Right lobe of liver (tissue), 6 donors: Measurements from ENCODE around the gene SIRT2. TPM values are rescaled to one million over a fixed set of nuclear protein-coding genes. Genes with fewer than 3 reads are reported as not detected.

Source experiments
- ATAC-seq, 4 donors: fragments of 200-7000 bp; cut with Tn5 transposase; one replicate each; pipeline ENCODE4 v1.9.1; 2020; ENCODE audit warnings: mild to moderate bottlenecking in 4 of 4, moderate library complexity in 4 of 4
- DNase-seq, 3 donors: peaks; one replicate each; pipeline ENCODE4 v3.0.0-alpha.2; 2020
- H3K27ac ChIP-seq, 3 donors: fragments of 200-600 bp; one replicate each; pipeline ENCODE4 v1.8.0; 2022
- H3K27me3 ChIP-seq, 2 donors: fragments of 200-600 bp; one replicate each; pipeline ENCODE4 v1.8.0; 2022
- H3K36me3 ChIP-seq, 4 donors: fragments of 200-600 bp; sonication (generic) in 1 of 4; one replicate each; pipeline versions ENCODE4 v1.5.1 to v1.8.0; 2017 to 2022; ENCODE audit warnings: control low read depth in 1 of 4
- H3K4me1 ChIP-seq, 4 donors: fragments of 200-600 bp; sonication (generic) in 1 of 4; one replicate each; pipeline versions ENCODE4 v1.5.1 to v1.8.0; 2017 to 2022; ENCODE audit warnings: control low read depth in 1 of 4
- H3K4me3 ChIP-seq, 3 donors: fragments of 200-600 bp; one replicate each; pipeline ENCODE4 v1.8.0; 2022
- H3K9me3 ChIP-seq, 4 donors: fragments of 200-600 bp; sonication (generic) in 1 of 4; one replicate each; pipeline versions ENCODE4 v1.5.1 to v1.8.0; 2017 to 2022; ENCODE audit warnings: control low read depth in 1 of 4
- POLR2A ChIP-seq: fragments of 450-650 bp; IDR thresholded peaks from one replicate; pipeline ENCODE4 v1.6.1; 2017; ENCODE audit warnings: antibody characterized with exemption, mild to moderate bottlenecking
- WGBS: methylation state at CpG from one replicate; pipeline ENCODE4 v1.1.6; 2018; ENCODE audit warnings: low coverage, low lambda C conversion rate; ENCODE audit not compliant: insufficient coverage; ENCODE audit errors: missing lambda C conversion rate; 5-methylcytosine and 5-hydroxymethylcytosine counted together
- intact Hi-C, 2 donors: fragments of 100-400 bp; cut with DNase I; formaldehyde crosslinking; loops; one replicate each; pipeline versions ENCODE4 v1.11.2 to v1.14.1; 2022
- long read RNA-seq: library from polyadenylated mRNA; unstranded; transcript quantifications from one replicate; pipeline ENCODE4 v2.0.0, GENCODE V29; 2019
- total RNA-seq, 6 experiments: library from RNA; depleted of rRNA in 2 of 6; stranded (reverse); fragments of >200 nt in 2 of 6; fragmentation: NEBNext Ultra II Directional in 3 of 6; extraction: Animal tissue kit (Norgen Biotek cat#: 25700) in 3 of 6; gene quantifications; one replicate each; pipeline versions ENCODE4 v1.1.0 to v1.2.4, GENCODE V29; 2016 to 2023
- TF ChIP-seq, protein P1 (sequence below), 4 donors: fragments of 200-600 bp in 3 of 4; fragments of 450-650 bp in 1 of 4; IDR thresholded peaks; one replicate each; pipeline versions ENCODE4 v1.5.1 to v1.8.0; 2016 to 2022; ENCODE audit warnings: antibody characterized with exemption in 4 of 4, mild to moderate bottlenecking in 2 of 4
- donor health status: DM: no; HTN: yes; CAD: no.
- donor health status: DM: no; HTN: no; CAD: no.
- donor health status: DM: no; HTN: no; CAD: no.
- donor health status: DM: no; HTN: yes; CAD: no.
- donor health status: DM: no; HTN: yes; CAD: no.

The SIRT2 gene
- total RNA-seq, result 10 to 100 TPM; 28.6 to 62.0 (median 32.5) TPM
- long read RNA-seq, transcript SIRT2-204 (15 exons, 2,062 nt), result major isoform, 7 of 11 reads
- long read RNA-seq, partial matches to known transcripts, result 1 of 11 reads
- long read RNA-seq, other reads (novel, unspliced or antisense), result 1 of 11 reads

DNA sequence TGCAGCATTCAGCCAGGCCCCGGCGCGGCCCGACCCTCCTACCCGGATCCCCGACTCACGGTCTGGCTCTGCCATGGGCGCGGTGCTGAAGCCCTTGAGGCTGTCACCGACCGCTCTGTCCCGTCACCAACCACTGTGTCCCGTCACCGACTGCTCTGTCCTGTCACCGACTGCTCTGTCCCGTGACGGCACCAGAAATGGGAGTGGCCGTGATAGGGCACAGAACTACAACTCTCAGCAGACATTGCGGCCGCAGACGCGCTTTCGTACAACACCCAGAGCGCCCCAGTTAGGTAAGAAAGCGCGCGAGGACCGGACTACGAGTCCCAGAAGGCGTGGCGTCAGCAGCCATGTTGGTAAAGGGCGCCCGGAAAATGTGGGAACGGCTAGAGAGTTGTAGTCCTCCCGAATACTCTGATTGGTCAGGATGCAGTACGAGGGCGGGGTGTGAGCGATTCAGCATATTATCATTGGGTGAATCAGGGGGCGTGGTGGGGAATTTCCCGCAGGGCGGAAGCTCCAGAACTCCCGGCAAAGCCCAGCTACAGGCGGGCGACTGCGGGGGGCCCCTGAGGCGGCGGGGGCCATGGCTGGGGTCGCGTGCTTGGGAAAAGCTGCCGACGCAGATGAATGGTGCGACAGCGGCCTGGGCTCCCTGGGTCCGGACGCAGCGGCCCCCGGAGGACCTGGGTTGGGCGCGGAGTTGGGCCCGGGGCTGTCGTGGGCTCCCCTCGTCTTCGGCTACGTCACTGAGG, at the start of gene SIRT2, which contains the start of gene NFKBIB:
Gene SIRT2 (minus strand): TSS at position 172 of the 755 bp plus-strand sequence. CDS start 97 bp downstream, at position 75.
Gene NFKBIB (plus strand): TSS at position 523 of the 755 bp plus-strand sequence. CDS start 64 bp downstream, at position 587.
- peaks cover 0 to 27% (median 10%) of the 10 kb centered on the region in 4 donors for H3K4me1 ChIP-seq
- intact Hi-C loops, result no loop called here
- ATAC-seq (peak; percentile 91 to 96 (median 93)), DNase-seq (peak; percentile 99 to 100 (median 100))
- H3K27ac ChIP-seq, result peak within 1 kb of the TSS; percentile 86 to 98 (median 90)
- H3K27me3 ChIP-seq, result no peaks in the 10 kb centered on the region
- peak within 1 kb of the TSS; percentile 80 to 91 (median 87) for H3K4me3 ChIP-seq
- TF ChIP-seq POLR2A, result peak; percentile 76
- TF ChIP-seq, protein P1, sequence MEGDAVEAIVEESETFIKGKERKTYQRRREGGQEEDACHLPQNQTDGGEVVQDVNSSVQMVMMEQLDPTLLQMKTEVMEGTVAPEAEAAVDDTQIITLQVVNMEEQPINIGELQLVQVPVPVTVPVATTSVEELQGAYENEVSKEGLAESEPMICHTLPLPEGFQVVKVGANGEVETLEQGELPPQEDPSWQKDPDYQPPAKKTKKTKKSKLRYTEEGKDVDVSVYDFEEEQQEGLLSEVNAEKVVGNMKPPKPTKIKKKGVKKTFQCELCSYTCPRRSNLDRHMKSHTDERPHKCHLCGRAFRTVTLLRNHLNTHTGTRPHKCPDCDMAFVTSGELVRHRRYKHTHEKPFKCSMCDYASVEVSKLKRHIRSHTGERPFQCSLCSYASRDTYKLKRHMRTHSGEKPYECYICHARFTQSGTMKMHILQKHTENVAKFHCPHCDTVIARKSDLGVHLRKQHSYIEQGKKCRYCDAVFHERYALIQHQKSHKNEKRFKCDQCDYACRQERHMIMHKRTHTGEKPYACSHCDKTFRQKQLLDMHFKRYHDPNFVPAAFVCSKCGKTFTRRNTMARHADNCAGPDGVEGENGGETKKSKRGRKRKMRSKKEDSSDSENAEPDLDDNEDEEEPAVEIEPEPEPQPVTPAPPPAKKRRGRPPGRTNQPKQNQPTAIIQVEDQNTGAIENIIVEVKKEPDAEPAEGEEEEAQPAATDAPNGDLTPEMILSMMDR (IDR thresholded peaks at IDR 0.05), result no peak
- no peaks in the 10 kb centered on the region for H3K9me3 ChIP-seq
- H3K36me3 ChIP-seq, result no peaks in the 10 kb centered on the region
- 0% methylated on average over 11 of the region's 64 CpGs for WGBS

GRCh38 chr19:38946229-38947010, 47.0 kb upstream of the SIRT2 start:
- H3K27ac ChIP-seq, result no peak overlapping the region
- DNase-seq (no peak), ATAC-seq (no peak)
- peaks cover 0 to 9% (median 0%) of the 10 kb centered on the region in 4 donors for H3K4me1 ChIP-seq
- no peaks in the 10 kb centered on the region for H3K27me3 ChIP-seq
- peaks cover 0 to 6% (median 2%) of the 10 kb centered on the region in 4 donors for H3K36me3 ChIP-seq
- intact Hi-C loops, result no loop called here
- no peaks in the 10 kb centered on the region for H3K9me3 ChIP-seq
- TF ChIP-seq, protein P1 (IDR thresholded peaks at IDR 0.05), result no peak
- TF ChIP-seq POLR2A, result no peak
- 80% methylated on average over 4 of the region's 11 CpGs for WGBS
- H3K4me3 ChIP-seq, result no peak overlapping the region

DNA sequence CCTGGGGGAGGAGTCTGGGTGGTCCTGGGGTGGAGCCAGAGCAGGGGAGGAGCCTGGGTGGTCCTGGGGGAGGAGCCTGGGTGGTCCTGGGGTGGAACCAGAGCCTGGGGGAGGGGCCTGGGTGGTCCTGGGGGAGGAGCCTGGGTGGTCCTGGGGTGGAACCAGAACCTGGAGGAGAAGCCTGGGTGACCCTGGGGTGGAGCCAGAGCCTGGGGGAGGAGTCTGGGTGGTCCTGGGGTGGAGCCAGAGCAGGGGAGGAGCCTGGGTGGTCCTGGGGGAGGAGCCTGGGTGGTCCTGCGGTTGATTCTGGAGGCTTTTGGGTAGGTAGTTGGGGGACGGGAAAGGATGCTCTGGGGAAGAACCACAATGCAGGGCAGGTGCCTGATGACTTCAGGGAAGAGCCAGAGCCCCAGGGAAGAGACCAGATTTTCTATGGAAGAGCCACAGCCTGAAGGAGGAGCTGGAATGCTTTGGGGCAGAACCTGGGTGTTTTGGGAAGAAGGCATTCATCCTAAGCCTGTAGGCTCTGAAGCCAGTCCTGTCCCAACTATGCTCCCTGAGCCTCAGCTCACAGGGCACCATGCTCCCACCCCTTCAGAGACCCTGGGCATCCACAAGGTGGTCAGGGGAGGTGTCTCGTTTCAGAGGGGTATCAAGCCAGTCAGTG, 46.3 kb upstream of the SIRT2 start:
- no peaks in the 10 kb centered on the region for H3K9me3 ChIP-seq
- no peak overlapping the region for H3K4me3 ChIP-seq
- DNase-seq (peak in 1 of 3 donors; percentile 14), ATAC-seq (no peak)
- peaks cover 0 to 6% (median 2%) of the 10 kb centered on the region in 4 donors for H3K36me3 ChIP-seq
- H3K27ac ChIP-seq, result no peak overlapping the region
- intact Hi-C loops, result no loop called here
- peaks cover 0 to 8% (median 0%) of the 10 kb centered on the region in 4 donors for H3K4me1 ChIP-seq
- H3K27me3 ChIP-seq, result no peaks in the 10 kb centered on the region
- TF ChIP-seq, protein P1 (IDR thresholded peaks at IDR 0.05), result no peak
- TF ChIP-seq POLR2A, result no peak
- no CpG with 5 or more reads among the region's 3 CpGs for WGBS

DNA sequence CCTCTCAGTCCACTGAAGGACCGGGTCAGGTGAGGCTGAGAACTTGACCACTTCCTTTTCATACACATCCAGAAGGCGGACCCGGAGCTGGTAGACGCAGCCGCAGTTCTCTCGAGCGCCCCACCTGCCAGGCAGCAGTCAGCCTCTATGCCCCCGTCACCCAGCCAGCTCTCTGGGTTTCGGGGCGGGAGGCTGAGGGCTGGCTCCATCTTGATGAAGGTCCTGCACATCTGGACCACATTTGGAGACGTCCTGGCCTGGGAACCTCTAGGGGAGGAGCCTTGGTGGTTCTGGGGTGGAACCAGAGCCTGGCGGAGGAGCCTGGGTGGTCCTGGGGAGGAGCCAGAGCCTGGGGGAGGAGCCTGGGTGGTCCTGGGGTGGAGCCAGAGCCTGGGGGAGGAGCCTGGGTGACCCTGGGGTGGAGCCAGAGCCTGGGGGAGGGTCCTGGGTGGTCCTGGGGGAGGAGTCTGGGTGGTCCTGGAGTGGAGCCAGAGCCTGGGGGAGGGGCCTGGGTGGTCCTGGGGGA, 45.6 kb upstream of the SIRT2 start:
- H3K4me3 ChIP-seq, result no peak overlapping the region
- no CpG with 5 or more reads among the region's 12 CpGs for WGBS
- H3K36me3 ChIP-seq, result peaks cover 0 to 6% (median 2%) of the 10 kb centered on the region in 4 donors
- ATAC-seq (no peak), DNase-seq (peak in 1 of 3 donors; percentile 19)
- no peak for TF ChIP-seq POLR2A
- TF ChIP-seq, protein P1 (IDR thresholded peaks at IDR 0.05), result no peak
- intact Hi-C loops, result no loop called here
- no peak overlapping the region for H3K27ac ChIP-seq
- H3K4me1 ChIP-seq, result peaks cover 0 to 2% (median 0%) of the 10 kb centered on the region in 4 donors
- no peaks in the 10 kb centered on the region for H3K9me3 ChIP-seq
- no peaks in the 10 kb centered on the region for H3K27me3 ChIP-seq
